ENCODE results near the gene RHOH. TPM values are rescaled to one million over a fixed set of nuclear protein-coding genes. Genes with fewer than 3 reads are reported as not detected.
A peak's percentile ranks its signal among the peaks of the same experiment; 100 is the strongest.

Gene RHOH
- total RNA-seq, 1 donor = not detected

- DNase-seq (ENCODE audit: low read depth) = peak; percentile 35
- H3K4me3 ChIP-seq (ENCODE audit: low read depth, low read length) = no peak overlapping the region
- TF ChIP-seq CTCF (IDR thresholded peaks at IDR 0.05; ENCODE audit: insufficient read depth, low read length) = no peak
Measured at GRCh38 chr4:40212674-40213527, 16.1 kb downstream of the RHOH start.

GRCh38 chr4:40214038-40214437 is 17.2 kb downstream of the RHOH start:
- no peak overlapping the region for H3K4me3 ChIP-seq (ENCODE audit: low read depth, low read length)
- no peak for TF ChIP-seq CTCF (IDR thresholded peaks at IDR 0.05; ENCODE audit: insufficient read depth, low read length)
- no peak for DNase-seq (ENCODE audit: low read depth)

- no peak for TF ChIP-seq CTCF (IDR thresholded peaks at IDR 0.05; ENCODE audit: insufficient read depth, low read length)
- H3K4me3 ChIP-seq (ENCODE audit: low read depth, low read length) = no peak overlapping the region
- DNase-seq (ENCODE audit: low read depth) = no peak
Measured at GRCh38 chr4:40214661-40215418, 18.0 kb downstream of the RHOH start.

GRCh38 chr4:40216622-40217366 is 20.0 kb downstream of the RHOH start:
- DNase-seq (ENCODE audit: low read depth) = no peak
- no peak for TF ChIP-seq CTCF (IDR thresholded peaks at IDR 0.05; ENCODE audit: insufficient read depth, low read length)
- no peak overlapping the region for H3K4me3 ChIP-seq (ENCODE audit: low read depth, low read length)

- H3K4me3 ChIP-seq (ENCODE audit: low read depth, low read length) = no peak overlapping the region
- no peak for DNase-seq (ENCODE audit: low read depth)
- no peak for TF ChIP-seq CTCF (IDR thresholded peaks at IDR 0.05; ENCODE audit: insufficient read depth, low read length)
Measured at GRCh38 chr4:40221744-40222143, 24.9 kb downstream of the RHOH start.

GRCh38 chr4:40223343-40223742 is 26.5 kb downstream of the RHOH start:
- DNase-seq (ENCODE audit: low read depth) = no peak
- no peak overlapping the region for H3K4me3 ChIP-seq (ENCODE audit: low read depth, low read length)
- TF ChIP-seq CTCF (IDR thresholded peaks at IDR 0.05; ENCODE audit: insufficient read depth, low read length) = no peak

All from fibroblast of the aortic adventitia (primary cell).